Lower leg skin (tissue), 4 donors: ENCODE results near the gene SLC35B4. TPM values are rescaled to one million over a fixed set of nuclear protein-coding genes. Genes with fewer than 3 reads are reported as not detected.

ENCODE experiments used
- DNase-seq, 2 donors: peaks; one replicate each; pipeline ENCODE4 v3.0.0-alpha.2; 2019; ENCODE audit warnings: low spot score in 2 of 2
- H3K4me3 ChIP-seq: fragments of 200-600 bp; sonication (generic); 2 replicates; pipeline ENCODE4 v1.5.1; 2017; ENCODE audit warnings: mild to moderate bottlenecking, low read depth; ENCODE audit not compliant: poor library complexity, severe bottlenecking
- POLR2A ChIP-seq, 2 donors: fragments of 450-650 bp; IDR thresholded peaks; one replicate each; pipeline ENCODE4 v1.6.1; 2016 to 2017; ENCODE audit warnings: antibody characterized with exemption in 2 of 2, mild to moderate bottlenecking in 1 of 2, moderate library complexity in 1 of 2
- WGBS, 2 donors: methylation state at CpG; one replicate each; pipeline ENCODE4 v1.1.5; 2018; 5-methylcytosine and 5-hydroxymethylcytosine counted together
- intact Hi-C: fragments of 100-400 bp; cut with DNase I; formaldehyde crosslinking; loops from one replicate; pipeline ENCODE4 v1.15.0; 2023; ENCODE audit warnings: low total_unique reads
- total RNA-seq, 4 donors: library from RNA; depleted of rRNA; stranded (reverse); fragments of >200 nt; gene quantifications; one replicate each; pipeline ENCODE4 v1.1.0, GENCODE V29; 2016
- TF ChIP-seq, protein P1 (sequence below), 3 donors: fragments of 450-650 bp; IDR thresholded peaks; one replicate each; pipeline ENCODE4 v1.5.1; 2016; ENCODE audit warnings: antibody characterized with exemption in 3 of 3, mild to moderate bottlenecking in 3 of 3, moderate library complexity in 2 of 3

Gene SLC35B4
- total RNA-seq, 4 donors from 2014 or later: 2.1 to 5.8 (median 2.9) TPM

DNA sequence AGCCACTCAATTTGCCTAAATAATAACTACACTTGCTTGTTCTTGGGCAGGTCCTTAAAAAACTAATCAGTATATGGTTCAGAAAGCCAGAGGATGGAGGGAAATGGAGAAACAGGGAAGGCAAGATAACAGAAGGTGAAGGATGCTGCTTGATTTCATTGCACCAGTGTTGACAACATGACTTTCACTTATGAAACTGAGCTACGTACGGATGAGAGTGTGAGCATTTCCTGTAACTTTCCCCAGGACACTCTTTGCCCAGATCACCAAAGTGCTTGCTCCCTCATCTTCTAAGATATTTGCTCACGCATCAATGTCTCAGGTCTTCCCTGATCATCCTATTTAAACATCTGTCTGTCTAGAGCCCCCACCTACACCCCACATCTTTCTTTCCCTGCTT lies 37.4 kb downstream of the SLC35B4 start:
- intact Hi-C loops: no loop called here
- 78 to 92% methylated on average over 3 of the region's 3 CpGs for WGBS, 2 donors
- no peak for TF ChIP-seq POLR2A (IDR thresholded peaks at IDR 0.05)
- TF ChIP-seq, protein P1, sequence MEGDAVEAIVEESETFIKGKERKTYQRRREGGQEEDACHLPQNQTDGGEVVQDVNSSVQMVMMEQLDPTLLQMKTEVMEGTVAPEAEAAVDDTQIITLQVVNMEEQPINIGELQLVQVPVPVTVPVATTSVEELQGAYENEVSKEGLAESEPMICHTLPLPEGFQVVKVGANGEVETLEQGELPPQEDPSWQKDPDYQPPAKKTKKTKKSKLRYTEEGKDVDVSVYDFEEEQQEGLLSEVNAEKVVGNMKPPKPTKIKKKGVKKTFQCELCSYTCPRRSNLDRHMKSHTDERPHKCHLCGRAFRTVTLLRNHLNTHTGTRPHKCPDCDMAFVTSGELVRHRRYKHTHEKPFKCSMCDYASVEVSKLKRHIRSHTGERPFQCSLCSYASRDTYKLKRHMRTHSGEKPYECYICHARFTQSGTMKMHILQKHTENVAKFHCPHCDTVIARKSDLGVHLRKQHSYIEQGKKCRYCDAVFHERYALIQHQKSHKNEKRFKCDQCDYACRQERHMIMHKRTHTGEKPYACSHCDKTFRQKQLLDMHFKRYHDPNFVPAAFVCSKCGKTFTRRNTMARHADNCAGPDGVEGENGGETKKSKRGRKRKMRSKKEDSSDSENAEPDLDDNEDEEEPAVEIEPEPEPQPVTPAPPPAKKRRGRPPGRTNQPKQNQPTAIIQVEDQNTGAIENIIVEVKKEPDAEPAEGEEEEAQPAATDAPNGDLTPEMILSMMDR (IDR thresholded peaks at IDR 0.05): no peak

DNA sequence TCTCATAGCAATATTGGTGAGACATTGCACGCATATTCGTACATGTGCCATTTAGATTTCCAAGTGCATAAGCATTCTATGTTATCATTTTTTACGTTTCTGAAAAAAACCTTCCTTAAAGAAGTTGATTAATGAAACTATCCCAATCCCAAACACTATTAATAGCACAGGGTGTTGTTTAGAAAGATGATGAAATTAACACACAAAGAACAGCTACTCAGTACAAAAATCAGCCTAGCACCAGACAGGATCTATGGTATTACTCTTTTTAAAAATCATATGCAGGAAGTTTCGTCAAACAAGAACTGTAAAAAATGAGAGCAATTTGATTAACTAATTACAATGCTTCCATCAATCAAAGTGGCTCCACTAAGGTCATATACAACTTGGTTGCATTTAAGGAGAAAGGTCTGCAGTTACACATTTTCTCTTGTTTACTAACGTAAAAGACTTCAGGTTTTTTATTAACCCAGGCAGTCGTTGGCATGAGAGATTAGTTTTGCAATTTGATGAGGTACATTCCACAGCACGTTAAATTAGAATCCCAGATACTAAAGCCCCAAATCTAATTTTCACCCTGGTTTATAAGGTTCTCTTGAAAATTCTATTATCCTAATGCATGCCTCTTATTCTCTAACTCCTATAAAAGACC lies 38.1 kb downstream of the SLC35B4 start:
- no peak for TF ChIP-seq POLR2A (IDR thresholded peaks at IDR 0.05)
- TF ChIP-seq, protein P1 (IDR thresholded peaks at IDR 0.05): no peak
- WGBS, 2 donors: 81 to 83% methylated on average over 7 of the region's 7 CpGs
- no peak overlapping the region for H3K4me3 ChIP-seq
- no peak for DNase-seq
- intact Hi-C loops: no loop called here

More for the DNA sequence above, 37.4 kb downstream of the SLC35B4 start:
- DNase-seq: no peak
- no peak overlapping the region for H3K4me3 ChIP-seq

DNA sequence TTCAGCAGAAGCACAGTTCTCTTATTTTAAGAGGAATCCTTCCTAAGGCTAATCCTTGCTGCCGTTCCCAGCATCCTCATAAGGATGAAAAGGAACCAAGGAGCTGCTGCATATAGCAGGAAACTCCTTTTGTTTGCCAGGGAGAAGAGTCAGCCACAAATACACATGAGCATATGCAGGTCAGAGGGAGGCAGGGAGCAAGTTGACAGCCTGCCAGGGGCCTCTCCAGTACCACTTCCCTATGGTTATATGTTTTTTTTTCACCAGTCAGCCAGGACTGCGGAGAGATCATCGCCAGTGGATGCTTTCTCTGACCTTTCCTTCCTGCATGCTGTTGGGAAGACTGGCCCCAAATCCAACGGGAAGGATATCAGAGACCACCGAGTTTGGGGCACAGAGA lies 39.8 kb downstream of the SLC35B4 start:
- DNase-seq: no peak
- intact Hi-C loops: no loop called here
- no peak for TF ChIP-seq POLR2A (IDR thresholded peaks at IDR 0.05)
- TF ChIP-seq, protein P1 (IDR thresholded peaks at IDR 0.05): no peak
- no peak overlapping the region for H3K4me3 ChIP-seq
- 58 to 68% methylated on average over 5 of the region's 5 CpGs for WGBS, 2 donors

DNA sequence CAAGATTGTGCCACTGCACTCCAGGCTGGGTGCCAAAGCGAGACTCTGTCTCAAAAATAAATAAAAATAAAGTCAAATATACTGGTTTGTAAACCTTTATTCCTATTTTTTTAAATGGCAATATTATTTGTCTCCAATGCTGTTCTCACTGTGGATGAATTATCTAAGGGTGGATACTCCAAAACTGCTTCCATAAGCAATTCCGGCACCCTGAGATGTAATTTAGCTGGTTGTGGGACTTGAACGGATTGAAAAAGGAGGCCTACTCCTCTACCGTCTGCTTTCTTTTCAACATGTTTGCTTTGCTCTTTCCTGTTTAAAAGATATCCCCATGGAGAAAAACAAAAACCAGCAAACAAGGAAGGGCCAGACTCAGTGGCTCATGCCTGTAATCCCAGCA lies 54.4 kb downstream of the SLC35B4 start:
- 95% methylated on average over 4 of the region's 4 CpGs for WGBS, 2 donors

DNA sequence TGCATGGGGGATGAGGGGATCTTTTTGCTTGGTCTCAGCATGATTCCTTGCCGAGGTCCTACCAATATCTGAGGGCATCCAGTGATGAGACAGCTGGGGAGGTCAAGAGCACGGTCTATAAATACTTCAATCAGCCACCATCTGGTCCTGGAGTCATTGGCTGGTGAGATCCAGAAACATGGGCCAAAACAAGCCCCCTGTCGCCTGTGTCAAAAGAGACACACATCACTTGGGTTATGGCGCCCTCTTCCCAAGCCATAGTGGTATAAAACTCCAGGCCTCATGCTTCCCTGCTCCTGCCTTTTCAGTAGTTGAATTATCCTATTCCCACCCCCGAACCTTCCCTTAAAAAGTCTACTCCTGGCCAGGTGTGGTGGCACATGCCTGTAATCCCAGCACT lies 60.9 kb downstream of the SLC35B4 start:
- no peak for DNase-seq
- 83 to 88% methylated on average over 5 of the region's 5 CpGs for WGBS, 2 donors
- no peak for TF ChIP-seq POLR2A (IDR thresholded peaks at IDR 0.05)
- TF ChIP-seq, protein P1 (IDR thresholded peaks at IDR 0.05): no peak
- intact Hi-C loops: no loop called here
- no peak overlapping the region for H3K4me3 ChIP-seq

More for the DNA sequence above, 54.4 kb downstream of the SLC35B4 start:
- H3K4me3 ChIP-seq: no peak overlapping the region
- DNase-seq: no peak
- no peak for TF ChIP-seq POLR2A (IDR thresholded peaks at IDR 0.05)
- TF ChIP-seq, protein P1 (IDR thresholded peaks at IDR 0.05): no peak
- intact Hi-C loops: no loop called here

DNA sequence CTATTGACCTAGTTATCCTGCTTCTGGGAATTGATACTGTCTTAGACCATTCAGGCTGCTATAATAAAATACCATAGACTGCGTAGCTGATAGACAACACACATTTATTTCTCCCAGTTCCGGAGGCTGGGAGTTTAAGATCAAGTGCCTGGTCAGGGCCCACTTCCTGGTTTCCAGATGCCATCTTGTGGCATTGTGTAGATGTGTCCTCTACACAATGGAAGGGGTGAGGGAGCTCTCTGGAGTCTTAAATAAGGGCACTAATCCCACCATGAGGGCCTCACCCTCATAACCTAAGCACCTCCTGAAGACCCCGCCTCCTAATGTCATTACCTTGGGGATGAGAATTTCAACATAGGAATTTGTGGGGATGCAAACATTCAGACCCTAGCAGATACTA lies 62.4 kb downstream of the SLC35B4 start:
- TF ChIP-seq POLR2A (IDR thresholded peaks at IDR 0.05): no peak
- TF ChIP-seq, protein P1 (IDR thresholded peaks at IDR 0.05): no peak
- no peak for DNase-seq
- intact Hi-C loops: no loop called here
- 93 to 95% methylated on average over 3 of the region's 3 CpGs for WGBS, 2 donors
- H3K4me3 ChIP-seq: no peak overlapping the region
